Measurements from ENCODE around the gene CEP57L1. TPM values are rescaled to one million over a fixed set of nuclear protein-coding genes. Genes with fewer than 3 reads are reported as not detected.

Gene CEP57L1
- total and polyA plus RNA-seq, 2 experiments from 2014 or later, result 14.5 to 15.8 TPM

- H3K4me1 ChIP-seq (ENCODE audit: low read depth), result no peaks in the 10 kb centered on the region
- H3K27me3 ChIP-seq, result no peaks in the 10 kb centered on the region
- no peaks in the 10 kb centered on the region for H3K36me3 ChIP-seq
- TF ChIP-seq CTCF (IDR thresholded peaks at IDR 0.05; ENCODE audit: low read depth, low read length), result no peak
- no peak for DNase-seq (ENCODE audit: low read depth in 1 of 2, low spot score in 1 of 2)
- H3K9me3 ChIP-seq (ENCODE audit: low read depth), result no peaks in the 10 kb centered on the region
- H3K4me3 ChIP-seq, result no peak overlapping the region
- no peak overlapping the region for H3K27ac ChIP-seq
Observed at GRCh38 chr6:109062767-109063352, 32.4 kb upstream of the CEP57L1 start.

DNA sequence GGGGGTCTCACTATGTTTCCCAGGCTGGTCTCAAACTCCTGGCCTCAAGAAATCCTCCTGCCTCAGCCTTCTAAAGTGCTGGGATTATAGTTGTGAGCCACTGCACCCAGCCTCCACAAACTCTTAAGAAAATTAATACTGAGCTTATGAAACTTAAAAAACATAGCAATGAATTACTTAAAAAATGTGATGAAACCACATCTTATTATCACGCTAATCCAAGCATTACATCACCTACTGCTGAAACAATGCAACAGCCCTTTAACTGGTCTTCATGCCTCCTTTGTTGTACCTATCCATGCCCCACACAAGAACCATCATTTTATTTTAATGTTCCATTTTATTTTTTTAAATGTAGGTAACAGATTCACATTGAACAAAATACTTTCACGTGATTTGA is 25.6 kb upstream of the CEP57L1 start:
- Histone ChIP-seq H3K27me3 (no peaks in the 10 kb centered on the region), H3K4me3 (no peak overlapping the region), H3K36me3 (no peaks in the 10 kb centered on the region), H3K4me1 (ENCODE audit: low read depth) (no peaks in the 10 kb centered on the region), H3K9me3 (ENCODE audit: low read depth) (no peaks in the 10 kb centered on the region), H3K27ac (no peak overlapping the region)
- TF ChIP-seq CTCF (IDR thresholded peaks at IDR 0.05; ENCODE audit: low read depth, low read length), result no peak
- peak in 1 of 2 donors; percentile 69 for DNase-seq (ENCODE audit: low read depth in 1 of 2, low spot score in 1 of 2)

- H3K4me1 ChIP-seq (ENCODE audit: low read depth), result no peaks in the 10 kb centered on the region
- no peak overlapping the region for H3K27ac ChIP-seq
- no peak for DNase-seq (ENCODE audit: low read depth in 1 of 2, low spot score in 1 of 2)
- H3K36me3 ChIP-seq, result no peaks in the 10 kb centered on the region
- no peak for TF ChIP-seq CTCF (IDR thresholded peaks at IDR 0.05; ENCODE audit: low read depth, low read length)
- H3K27me3 ChIP-seq, result no peaks in the 10 kb centered on the region
- H3K9me3 ChIP-seq (ENCODE audit: low read depth), result no peaks in the 10 kb centered on the region
- H3K4me3 ChIP-seq, result no peak overlapping the region
Observed at GRCh38 chr6:109071125-109071917, 24.0 kb upstream of the CEP57L1 start.

GRCh38 chr6:109073344-109074132 is 21.8 kb upstream of the CEP57L1 start:
- Histone ChIP-seq H3K36me3 (no peaks in the 10 kb centered on the region), H3K27ac (no peak overlapping the region), H3K9me3 (ENCODE audit: low read depth) (no peaks in the 10 kb centered on the region), H3K27me3 (no peaks in the 10 kb centered on the region), H3K4me1 (ENCODE audit: low read depth) (no peaks in the 10 kb centered on the region), H3K4me3 (no peak overlapping the region)
- TF ChIP-seq CTCF (IDR thresholded peaks at IDR 0.05; ENCODE audit: low read depth, low read length), result peak; percentile 58
- peak; percentile 77 to 88 for DNase-seq (ENCODE audit: low read depth in 1 of 2, low spot score in 1 of 2)

- no peak for TF ChIP-seq CTCF (IDR thresholded peaks at IDR 0.05; ENCODE audit: low read depth, low read length)
- Histone ChIP-seq H3K27me3 (no peaks in the 10 kb centered on the region), H3K4me3 (no peak overlapping the region), H3K4me1 (ENCODE audit: low read depth) (peaks cover 3% of the 10 kb centered on the region), H3K9me3 (ENCODE audit: low read depth) (no peaks in the 10 kb centered on the region), H3K36me3 (no peaks in the 10 kb centered on the region), H3K27ac (no peak overlapping the region)
- no peak for DNase-seq (ENCODE audit: low read depth in 1 of 2, low spot score in 1 of 2)
Observed at GRCh38 chr6:109074133-109074415, 21.2 kb upstream of the CEP57L1 start.
